OCI-LY3 (cell line): Measurements from ENCODE around the gene MRPL33.

Experiments used
- H2AFZ ChIP-seq: fragments of 200-600, 300-600 bp; shearing (Covaris generic); 2 replicates; pipeline ENCODE4 v1.6.0; 2014; ENCODE audit warnings: antibody characterized with exemption, low read depth, low read length
- H3K27ac ChIP-seq: fragments of 200-600, 300-600 bp; sonication (generic); 2 replicates; pipeline ENCODE4 v1.5.1; 2014; ENCODE audit warnings: mild to moderate bottlenecking, low read length, moderate library complexity, mixed read lengths
- H3K27me3 ChIP-seq: fragments of 200-600, 300-600 bp; sonication (generic); 2 replicates; pipeline ENCODE4 v1.6.1; 2014; ENCODE audit warnings: low read depth, low read length, mixed read lengths
- H3K36me3 ChIP-seq: fragments of 200-600, 300-600 bp; sonication (generic); replicated peaks from 2 replicates; pipeline ENCODE3; 2014; ENCODE audit warnings: low read depth, low read length, mixed read lengths
- H3K4me1 ChIP-seq: fragments of 300-600, 200-600 bp; sonication (generic); 2 replicates; pipeline ENCODE4 v1.6.1; 2014; ENCODE audit warnings: low read length, mixed read lengths
- H3K4me2 ChIP-seq: fragments of 200-600, 300-600 bp; sonication (generic); 2 replicates; pipeline ENCODE4 v1.6.1; 2014; ENCODE audit warnings: low read length, mixed read lengths
- H3K4me3 ChIP-seq: fragments of 300-600, 200-600 bp; sonication (generic); 2 replicates; pipeline ENCODE4 v1.5.1; 2014; ENCODE audit warnings: antibody characterized with exemption, mild to moderate bottlenecking, low read length, moderate library complexity
- H3K79me2 ChIP-seq: fragments of 300-600, 200-600 bp; shearing (Covaris generic); 2 replicates; pipeline ENCODE4 v1.6.1; 2014; ENCODE audit warnings: mild to moderate bottlenecking, low read length, mixed read lengths
- H3K9ac ChIP-seq: fragments of 300-600, 200-600 bp; shearing (Covaris generic); 2 replicates; pipeline ENCODE4 v1.6.0; 2014; ENCODE audit warnings: mild to moderate bottlenecking, low read length, moderate library complexity
- H3K9me3 ChIP-seq: fragments of 200-600, 300-600 bp; shearing (Covaris generic); 2 replicates; pipeline ENCODE4 v1.6.1; 2014; ENCODE audit warnings: low read length, mixed read lengths; ENCODE audit not compliant: insufficient read depth
- H4K20me1 ChIP-seq: fragments of 200-600, 300-600 bp; sonication (generic); 2 replicates; pipeline ENCODE4 v1.6.1; 2016; ENCODE audit warnings: low read length, mixed read lengths; ENCODE audit not compliant: insufficient read depth
- EZH2phosphoT487 ChIP-seq: fragments of 200-600 bp; shearing (Covaris generic); IDR thresholded peaks from 2 replicates; pipeline ENCODE4 v1.6.1; 2018; ENCODE audit warnings: antibody characterized with exemption, mixed run types, low read depth
- TF ChIP-seq, protein P1 (sequence below): fragments of 200-600, 300-600 bp; sonication (generic); IDR thresholded peaks from 2 replicates; pipeline ENCODE4 v1.5.1; 2014; ENCODE audit warnings: antibody characterized with exemption, low read length, low read depth

The MRPL33 gene

DNA sequence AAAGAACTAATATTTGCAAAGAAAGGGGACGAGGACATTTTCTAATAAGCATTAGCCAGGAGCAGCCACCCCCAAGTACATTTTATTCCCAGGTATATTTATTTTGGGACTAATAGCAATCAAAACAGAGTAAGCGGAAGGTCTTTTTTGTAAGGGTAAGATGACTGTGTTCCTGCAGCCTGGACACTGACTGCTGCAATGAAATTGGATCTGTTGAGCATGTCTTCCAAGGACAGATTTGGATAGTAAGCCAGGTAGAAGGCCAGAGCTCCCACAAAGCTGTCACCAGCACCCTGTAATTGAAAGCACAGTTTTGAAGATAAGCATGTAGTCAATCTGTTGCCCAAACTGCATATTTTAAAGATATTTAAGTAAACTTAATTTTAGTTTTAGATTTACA is 10.0 kb downstream of the MRPL33 start:
- Histone ChIP-seq H3K27me3 (no peaks in the 10 kb centered on the region), H3K4me3 (no peak overlapping the region), H3K9me3 (no peaks in the 10 kb centered on the region), H3K79me2 (peaks cover 13% of the 10 kb centered on the region; the same call in 1 of the 2 replicates), H3K9ac (no peak overlapping the region), H4K20me1 (no peaks in the 10 kb centered on the region; the same call in 1 of the 2 replicates), H3K4me1 (no peaks in the 10 kb centered on the region), H3K36me3 (no peaks in the 10 kb centered on the region), H3K4me2 (no peak overlapping the region), H3K27ac (no peak overlapping the region), H2AFZ (no peak overlapping the region)
- TF ChIP-seq, protein P1, sequence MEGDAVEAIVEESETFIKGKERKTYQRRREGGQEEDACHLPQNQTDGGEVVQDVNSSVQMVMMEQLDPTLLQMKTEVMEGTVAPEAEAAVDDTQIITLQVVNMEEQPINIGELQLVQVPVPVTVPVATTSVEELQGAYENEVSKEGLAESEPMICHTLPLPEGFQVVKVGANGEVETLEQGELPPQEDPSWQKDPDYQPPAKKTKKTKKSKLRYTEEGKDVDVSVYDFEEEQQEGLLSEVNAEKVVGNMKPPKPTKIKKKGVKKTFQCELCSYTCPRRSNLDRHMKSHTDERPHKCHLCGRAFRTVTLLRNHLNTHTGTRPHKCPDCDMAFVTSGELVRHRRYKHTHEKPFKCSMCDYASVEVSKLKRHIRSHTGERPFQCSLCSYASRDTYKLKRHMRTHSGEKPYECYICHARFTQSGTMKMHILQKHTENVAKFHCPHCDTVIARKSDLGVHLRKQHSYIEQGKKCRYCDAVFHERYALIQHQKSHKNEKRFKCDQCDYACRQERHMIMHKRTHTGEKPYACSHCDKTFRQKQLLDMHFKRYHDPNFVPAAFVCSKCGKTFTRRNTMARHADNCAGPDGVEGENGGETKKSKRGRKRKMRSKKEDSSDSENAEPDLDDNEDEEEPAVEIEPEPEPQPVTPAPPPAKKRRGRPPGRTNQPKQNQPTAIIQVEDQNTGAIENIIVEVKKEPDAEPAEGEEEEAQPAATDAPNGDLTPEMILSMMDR, result no peak
- TF ChIP-seq EZH2phosphoT487, result no peak

- TF ChIP-seq, protein P1, result no peak
- no peak for TF ChIP-seq EZH2phosphoT487
- H3K79me2 ChIP-seq, result peaks cover 5% of the 10 kb centered on the region; the same call in 1 of the 2 replicates
- no peak overlapping the region for H3K4me2 ChIP-seq
- no peaks in the 10 kb centered on the region for H3K9me3 ChIP-seq
- no peaks in the 10 kb centered on the region for H3K4me1 ChIP-seq
- no peak overlapping the region for H3K27ac ChIP-seq
- H4K20me1 ChIP-seq, result no peaks in the 10 kb centered on the region; the same call in 1 of the 2 replicates
- H3K4me3 ChIP-seq, result no peak overlapping the region
- no peak overlapping the region for H3K9ac ChIP-seq
- no peak overlapping the region for H2AFZ ChIP-seq
- no peaks in the 10 kb centered on the region for H3K27me3 ChIP-seq
- H3K36me3 ChIP-seq, result no peaks in the 10 kb centered on the region
These were observed 11.2 kb downstream of the MRPL33 start for GRCh38 chr2:27782701-27783100.

GRCh38 chr2:27790796-27791195 is 19.3 kb downstream of the MRPL33 start:
- Histone ChIP-seq H3K79me2 (no peaks in the 10 kb centered on the region), H3K9ac (no peak overlapping the region), H3K4me1 (no peaks in the 10 kb centered on the region), H4K20me1 (no peaks in the 10 kb centered on the region), H3K4me2 (no peak overlapping the region), H3K27me3 (no peaks in the 10 kb centered on the region), H2AFZ (no peak overlapping the region), H3K27ac (no peak overlapping the region), H3K4me3 (no peak overlapping the region), H3K9me3 (no peaks in the 10 kb centered on the region), H3K36me3 (no peaks in the 10 kb centered on the region)
- TF ChIP-seq, protein P1, result no peak
- TF ChIP-seq EZH2phosphoT487, result no peak

DNA sequence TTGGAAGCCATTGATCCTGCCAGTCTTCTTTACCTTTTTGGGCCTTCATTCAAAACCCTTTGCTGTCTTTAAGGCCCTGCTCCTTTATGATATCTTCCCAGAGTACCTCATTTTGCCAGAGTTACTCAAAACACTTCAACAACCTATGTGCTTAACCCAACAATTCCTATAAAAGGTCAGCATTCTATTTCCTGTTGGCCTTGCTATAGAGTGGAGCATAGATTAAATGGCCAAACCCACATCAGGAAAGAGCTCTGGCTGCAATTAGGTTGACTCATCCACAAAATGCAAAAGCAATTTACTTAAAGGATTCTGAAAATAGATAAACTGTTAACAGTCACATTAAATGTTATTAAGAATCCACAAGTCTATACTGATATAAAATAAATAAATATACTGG is 21.2 kb downstream of the MRPL33 start:
- no peaks in the 10 kb centered on the region for H3K9me3 ChIP-seq
- H4K20me1 ChIP-seq, result no peaks in the 10 kb centered on the region
- no peaks in the 10 kb centered on the region for H3K4me1 ChIP-seq
- no peak overlapping the region for H3K4me2 ChIP-seq
- no peak for TF ChIP-seq EZH2phosphoT487
- TF ChIP-seq, protein P1, result no peak
- no peaks in the 10 kb centered on the region for H3K27me3 ChIP-seq
- no peak overlapping the region for H2AFZ ChIP-seq
- no peak overlapping the region for H3K4me3 ChIP-seq
- no peaks in the 10 kb centered on the region for H3K36me3 ChIP-seq
- no peak overlapping the region for H3K27ac ChIP-seq
- no peak overlapping the region for H3K9ac ChIP-seq
- no peaks in the 10 kb centered on the region for H3K79me2 ChIP-seq
